Activated CD8-positive, alpha-beta memory T cell treated with anti-CD3 and anti-CD28 coated beads, Interleukin-2, amount 50 U/mL, for 1 hour (primary cell): Measurements from ENCODE around the gene STEAP2.
"Not testable (repeated sequence)": the region's sequence is repeated elsewhere in the genome, so short reads cannot be mapped to it uniquely, and the experiment has no call there.

Experiments
- DNase-seq: peaks from one replicate; pipeline ENCODE4 v3.0.0-alpha.2; 2020; ENCODE audit errors: extremely low read depth

Gene STEAP2

GRCh38 chr7:90211391-90212148, at the start of gene STEAP2:
Gene STEAP2, plus strand, starts transcription at chr7:90211740. Its CDS starts 13,343 bp downstream, at chr7:90225083.
- DNase-seq, result no peak

GRCh38 chr7:90163534-90163933, 48.0 kb upstream of the STEAP2 start:
- DNase-seq, result no peak

- no peak for DNase-seq
Measured at GRCh38 chr7:90165724-90166123, 45.8 kb upstream of the STEAP2 start.

GRCh38 chr7:90166153-90166552, 45.4 kb upstream of the STEAP2 start:
- no peak for DNase-seq

- DNase-seq, result no peak
Measured at GRCh38 chr7:90167361-90167760, 44.2 kb upstream of the STEAP2 start.

GRCh38 chr7:90169891-90170290, 41.6 kb upstream of the STEAP2 start:
- no peak for DNase-seq

- no peak for DNase-seq
Measured at GRCh38 chr7:90172121-90172520, 39.4 kb upstream of the STEAP2 start.

- DNase-seq, result no peak
Measured at GRCh38 chr7:90172624-90173023, 38.9 kb upstream of the STEAP2 start.

GRCh38 chr7:90173127-90173844, 38.3 kb upstream of the STEAP2 start:
- no peak for DNase-seq

- DNase-seq, result no peak
Measured at GRCh38 chr7:90175667-90176066, 35.9 kb upstream of the STEAP2 start.

- DNase-seq, result no peak
Measured at GRCh38 chr7:90176195-90176594, 35.3 kb upstream of the STEAP2 start.

GRCh38 chr7:90178166-90178565, 33.4 kb upstream of the STEAP2 start:
- DNase-seq, result no peak

- DNase-seq, result no peak
Measured at GRCh38 chr7:90178679-90179278, 32.8 kb upstream of the STEAP2 start.

- no peak for DNase-seq
Measured at GRCh38 chr7:90180011-90180585, 31.4 kb upstream of the STEAP2 start.

GRCh38 chr7:90180649-90181048, 30.9 kb upstream of the STEAP2 start:
- DNase-seq, result no peak

GRCh38 chr7:90181485-90181884, 30.1 kb upstream of the STEAP2 start:
- no peak for DNase-seq

GRCh38 chr7:90186290-90186689, 25.2 kb upstream of the STEAP2 start:
- DNase-seq, result not testable (repeated sequence)

GRCh38 chr7:90187507-90188050, 24.0 kb upstream of the STEAP2 start:
- no peak for DNase-seq

GRCh38 chr7:90188281-90188680, 23.3 kb upstream of the STEAP2 start:
- no peak for DNase-seq

- DNase-seq, result no peak
Measured at GRCh38 chr7:90190995-90191394, 20.5 kb upstream of the STEAP2 start.

- DNase-seq, result no peak
Measured at GRCh38 chr7:90191648-90192047, 19.9 kb upstream of the STEAP2 start.
